B cell (primary cell): Measurements from ENCODE around the gene PABPN1. TPM values are rescaled to one million over a fixed set of nuclear protein-coding genes. Genes with fewer than 3 reads are reported as not detected.

Experiments
- ATAC-seq: fragments of 200-7000 bp; cut with Tn5 transposase; one replicate; pipeline ENCODE4 v1.10.0; 2021; ENCODE audit warnings: low read depth, mild to moderate bottlenecking, moderate number of reproducible peaks, moderate library complexity
- CTCF ChIA-PET: fragments of 350-600 bp; sonication (Branson Sonifier 250); formaldehyde crosslinking; loops from one replicate; lab custom pipeline; 2021; ENCODE audit warnings: antibody characterized with exemption, inconsistent platforms; lab: Charles Lee
- POLR2A ChIA-PET: fragments of 350-600 bp; sonication (Branson Sonifier 250); formaldehyde crosslinking; loops from one replicate; lab custom pipeline; 2021; ENCODE audit warnings: antibody characterized with exemption; lab: Charles Lee
- DNase-seq: peaks from one replicate; pipeline ENCODE4 v3.0.0; 2013
- H2AFZ ChIP-seq: 2 replicates; pipeline ENCODE4 v1.6.1; 2012; ENCODE audit warnings: mild to moderate bottlenecking, low read depth, low read length; ENCODE audit not compliant: insufficient read depth, poor library complexity, severe bottlenecking
- H3K27ac ChIP-seq, 2 donors: 1 replicate in 1 of 2; 2 replicates in 1 of 2; pipeline ENCODE4 v1.5.1; 2012 to 2013; ENCODE audit warnings: low read length in 2 of 2, mild to moderate bottlenecking in 2 of 2, moderate library complexity in 1 of 2
- H3K27me3 ChIP-seq, 4 experiments: fragments of 200-600 bp in 1 of 4; sonication (generic) in 1 of 4; replicated peaks in 1 of 4; 1 replicate in 2 of 4; 2 replicates in 2 of 4; pipeline versions ENCODE4 v1.6.1 to v1.7.0; 2013 to 2016; ENCODE audit warnings: low read length in 3 of 4, mild to moderate bottlenecking in 2 of 4, mixed read lengths in 1 of 4, moderate library complexity in 1 of 4; ENCODE audit not compliant: insufficient read depth in 4 of 4, control insufficient read depth in 3 of 4; ENCODE audit errors: control extremely low read depth in 1 of 4
- H3K36me3 ChIP-seq, 2 experiments: replicated peaks in 1 of 2; 1 replicate in 1 of 2; 2 replicates in 1 of 2; pipeline versions ENCODE4 v1.6.1 to v1.7.1; 2013; ENCODE audit warnings: low read length in 1 of 2; ENCODE audit not compliant: insufficient read depth in 2 of 2, control insufficient read depth in 1 of 2; ENCODE audit errors: control extremely low read depth in 1 of 2, extremely low read depth in 1 of 2
- H3K4me1 ChIP-seq, 2 donors: fragments of 200-600 bp in 1 of 2; sonication (generic) in 1 of 2; 1 replicate in 1 of 2; 2 replicates in 1 of 2; pipeline versions ENCODE4 v1.5.1 to v1.6.1; 2013 to 2017; ENCODE audit warnings: low read length in 2 of 2; ENCODE audit not compliant: control insufficient read depth in 2 of 2, insufficient read depth in 2 of 2
- H3K4me2 ChIP-seq: replicated peaks from 2 replicates; pipeline ENCODE3; 2012; ENCODE audit warnings: mild to moderate bottlenecking, low read depth, low read length; ENCODE audit not compliant: poor library complexity, severe bottlenecking
- H3K4me3 ChIP-seq, 5 experiments: fragments of 200-600 bp in 1 of 5; sonication (generic) in 1 of 5; 1 replicate in 3 of 5; 2 replicates in 2 of 5; pipeline versions ENCODE4 v1.5.1 to v1.7.0; 2011 to 2016; ENCODE audit warnings: low read length in 4 of 5, mild to moderate bottlenecking in 4 of 5, low read depth in 2 of 5, control low read depth in 1 of 5, moderate library complexity in 1 of 5; ENCODE audit not compliant: insufficient read depth in 1 of 5; ENCODE audit errors: control extremely low read depth in 1 of 5, extremely low read depth in 1 of 5
- H3K79me2 ChIP-seq: fragments of 200-600 bp; sonication (generic); one replicate; pipeline ENCODE4 v1.6.0; 2016; ENCODE audit warnings: low read length; ENCODE audit not compliant: control insufficient read depth, insufficient read depth
- H3K9ac ChIP-seq: fragments of 200-600 bp; sonication (generic); 2 replicates; pipeline ENCODE4 v1.6.1; 2017; ENCODE audit warnings: mild to moderate bottlenecking, low read length, moderate library complexity
- H3K9me3 ChIP-seq, 3 donors: one replicate each; pipeline versions ENCODE4 v1.6.1 to v1.7.1; 2013; ENCODE audit warnings: low read length in 2 of 3; ENCODE audit not compliant: control insufficient read depth in 2 of 3, insufficient read depth in 1 of 3; ENCODE audit errors: control extremely low read depth in 1 of 3
- H4K20me1 ChIP-seq: 2 replicates; pipeline ENCODE4 v1.6.0; 2012; ENCODE audit warnings: mild to moderate bottlenecking, low read length; ENCODE audit not compliant: insufficient read depth, control insufficient read depth, poor library complexity, severe bottlenecking
- H3K27ac Mint-ChIP-seq: one replicate; pipeline ENCODE4 v1.8.0; 2021; ENCODE audit warnings: mixed read lengths
- H3K27me3 Mint-ChIP-seq: one replicate; pipeline ENCODE4 v1.8.0; 2021; ENCODE audit warnings: mixed read lengths
- H3K4me1 Mint-ChIP-seq: one replicate; pipeline ENCODE4 v1.8.0; 2021; ENCODE audit warnings: mixed read lengths
- H3K4me3 Mint-ChIP-seq: one replicate; pipeline ENCODE4 v1.8.0; 2021; ENCODE audit warnings: mixed read lengths
- H3K9me3 Mint-ChIP-seq: one replicate; pipeline ENCODE4 v1.8.0; 2022; ENCODE audit warnings: mixed read lengths; ENCODE audit not compliant: insufficient read depth
- EZH2 ChIP-seq: IDR thresholded peaks from 2 replicates; pipeline ENCODE4 v1.6.1; 2012; ENCODE audit warnings: borderline replicate concordance, low read depth, mild to moderate bottlenecking, moderate library complexity, low read length; ENCODE audit not compliant: insufficient read depth, poor library complexity, severe bottlenecking
- WGBS: methylation state at CpG from one replicate; pipeline ENCODE4 v1.1.5; 2013; ENCODE audit warnings: missing lambda C conversion rate; ENCODE audit not compliant: insufficient coverage; 5-methylcytosine and 5-hydroxymethylcytosine counted together
- intact Hi-C: fragments of 100-400 bp; cut with micrococcal nuclease; formaldehyde crosslinking; loops from one replicate; pipeline ENCODE4 v1.10.0; 2022
- polyA plus RNA-seq: library from polyadenylated mRNA; depleted of rRNA; stranded (reverse); fragments of >200 nt; gene quantifications from 2 replicates; pipeline ENCODE4 v1.2.3, GENCODE V29; 2012
- total RNA-seq, 2 donors: library from RNA; stranded (reverse); fragments of 120-200 nt in 1 of 2; gene quantifications; 1 replicate in 1 of 2; 2 replicates in 1 of 2; pipeline versions ENCODE4 v1.2.3 to v1.2.4, GENCODE V29; 2013 to 2022
- TF ChIP-seq, protein P1 (sequence below): fragments of 200-600 bp; IDR thresholded peaks from one replicate; pipeline ENCODE4 v1.8.0; 2022; ENCODE audit warnings: antibody characterized with exemption, mild to moderate bottlenecking

Gene PABPN1
- total and polyA plus RNA-seq, 2 donors (not counting 1 experiment from before 2014, with no cell fraction given), result 283 to 293 TPM

DNA sequence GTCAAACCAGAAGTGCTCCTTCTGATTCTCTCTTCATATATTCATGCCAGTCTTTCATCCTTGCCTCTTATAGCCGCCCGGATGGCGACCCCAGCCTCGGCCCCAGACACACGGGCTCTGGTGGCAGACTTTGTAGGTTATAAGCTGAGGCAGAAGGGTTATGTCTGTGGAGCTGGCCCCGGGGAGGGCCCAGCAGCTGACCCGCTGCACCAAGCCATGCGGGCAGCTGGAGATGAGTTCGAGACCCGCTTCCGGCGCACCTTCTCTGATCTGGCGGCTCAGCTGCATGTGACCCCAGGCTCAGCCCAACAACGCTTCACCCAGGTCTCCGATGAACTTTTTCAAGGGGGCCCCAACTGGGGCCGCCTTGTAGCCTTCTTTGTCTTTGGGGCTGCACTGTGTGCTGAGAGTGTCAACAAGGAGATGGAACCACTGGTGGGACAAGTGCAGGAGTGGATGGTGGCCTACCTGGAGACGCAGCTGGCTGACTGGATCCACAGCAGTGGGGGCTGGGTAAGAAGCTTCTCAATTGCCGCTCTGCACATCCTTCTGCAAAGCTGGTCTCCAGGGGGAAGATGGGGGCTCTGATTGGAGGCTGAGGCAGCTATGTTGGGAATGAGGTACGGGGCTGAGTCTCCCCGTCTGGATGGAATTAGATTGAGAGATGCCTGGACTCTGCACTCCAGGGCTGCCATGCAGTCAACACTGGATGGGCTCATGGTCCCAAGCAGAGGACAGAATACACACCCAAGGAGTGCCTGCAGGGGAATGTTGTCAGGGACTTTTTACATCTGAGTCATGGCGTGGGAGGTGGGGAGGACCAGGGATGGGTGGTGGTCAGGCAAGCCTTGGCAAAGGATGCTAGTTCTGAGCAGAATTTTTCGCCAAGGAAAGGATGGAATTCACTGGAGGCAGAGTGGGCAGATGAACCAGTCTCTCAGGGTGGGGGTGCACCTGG is 13.3 kb upstream of the PABPN1 start:
- peak overlapping the region; percentile 76 for H3K4me2 ChIP-seq
- 97% methylated on average over 18 of the region's 22 CpGs for WGBS
- Mint-ChIP-seq H3K4me1 (peaks cover 29% of the 10 kb centered on the region), H3K9me3 (no peaks in the 10 kb centered on the region), H3K27me3 (no peaks in the 10 kb centered on the region), H3K27ac (peak overlapping the region; percentile 54), H3K4me3 (peak overlapping the region; percentile 81)
- ChIA-PET CTCF (interaction anchor here (2.9 to 3.2 kb wide), 2 partner anchors 13 kb away, joined by 12 to 27 read pairs; partner anchors contain the start of gene PABPN1), POLR2A (interaction anchor here (0.6 to 1.8 kb wide), 2 partner anchors 9 to 13 kb away, joined by 3 to 13 read pairs; partner anchors contain the start of gene PABPN1)
- peaks cover 14 to 28% of the 10 kb centered on the region in 2 donors for H3K4me1 ChIP-seq
- no peak for DNase-seq
- H3K27ac ChIP-seq, result no peak overlapping the region
- no peak overlapping the region for H3K9ac ChIP-seq
- ATAC-seq, result no peak
- intact Hi-C loops, result loop anchor here (10.0 kb wide), 1 partner anchor 303 kb away; no protein-coding TSS in a partner anchor
- H3K9me3 ChIP-seq, result peaks cover 0 to 3% (median 0%) of the 10 kb centered on the region in 3 donors
- H3K4me3 ChIP-seq, result no peak overlapping the region
- H3K27me3 ChIP-seq, result no peaks in the 10 kb centered on the region
- no peaks in the 10 kb centered on the region for H3K36me3 ChIP-seq
- H3K79me2 ChIP-seq, result no peaks in the 10 kb centered on the region
- TF ChIP-seq, protein P1, sequence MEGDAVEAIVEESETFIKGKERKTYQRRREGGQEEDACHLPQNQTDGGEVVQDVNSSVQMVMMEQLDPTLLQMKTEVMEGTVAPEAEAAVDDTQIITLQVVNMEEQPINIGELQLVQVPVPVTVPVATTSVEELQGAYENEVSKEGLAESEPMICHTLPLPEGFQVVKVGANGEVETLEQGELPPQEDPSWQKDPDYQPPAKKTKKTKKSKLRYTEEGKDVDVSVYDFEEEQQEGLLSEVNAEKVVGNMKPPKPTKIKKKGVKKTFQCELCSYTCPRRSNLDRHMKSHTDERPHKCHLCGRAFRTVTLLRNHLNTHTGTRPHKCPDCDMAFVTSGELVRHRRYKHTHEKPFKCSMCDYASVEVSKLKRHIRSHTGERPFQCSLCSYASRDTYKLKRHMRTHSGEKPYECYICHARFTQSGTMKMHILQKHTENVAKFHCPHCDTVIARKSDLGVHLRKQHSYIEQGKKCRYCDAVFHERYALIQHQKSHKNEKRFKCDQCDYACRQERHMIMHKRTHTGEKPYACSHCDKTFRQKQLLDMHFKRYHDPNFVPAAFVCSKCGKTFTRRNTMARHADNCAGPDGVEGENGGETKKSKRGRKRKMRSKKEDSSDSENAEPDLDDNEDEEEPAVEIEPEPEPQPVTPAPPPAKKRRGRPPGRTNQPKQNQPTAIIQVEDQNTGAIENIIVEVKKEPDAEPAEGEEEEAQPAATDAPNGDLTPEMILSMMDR, result no peak
- TF ChIP-seq EZH2, result no peak
- H4K20me1 ChIP-seq, result no peaks in the 10 kb centered on the region
- H2AFZ ChIP-seq, result no peak overlapping the region
